ENCODE results near the gene COG5.
"Not testable (repeated sequence)": the region's sequence is repeated elsewhere in the genome, so short reads cannot be mapped to it uniquely, and the experiment has no call there.

The COG5 gene

GRCh38 chr7:107158028-107158427, 405.7 kb downstream of the COG5 start:
- Histone ChIP-seq H3K36me3 (ENCODE audit: control insufficient read depth, low read depth, low read length) (no peaks in the 10 kb centered on the region), H3K27ac (ENCODE audit: low read length) (no peak overlapping the region)

GRCh38 chr7:107157091-107157490, 406.6 kb downstream of the COG5 start:
- H3K4me3 ChIP-seq (ENCODE audit: low read length) = no peak overlapping the region
- H3K27ac ChIP-seq (ENCODE audit: low read length) = no peak overlapping the region
- no peaks in the 10 kb centered on the region for H3K36me3 ChIP-seq (ENCODE audit: control insufficient read depth, low read depth, low read length)
- no peaks in the 10 kb centered on the region for H3K4me1 ChIP-seq (ENCODE audit: control insufficient read depth, low read depth, low read length)
- no peak overlapping the region for H3K9ac ChIP-seq (ENCODE audit: low read length)
- H3K9me3 ChIP-seq (ENCODE audit: control insufficient read depth, low read depth, low read length) = no peaks in the 10 kb centered on the region
- no peaks in the 10 kb centered on the region for H3K27me3 ChIP-seq (ENCODE audit: control insufficient read depth, insufficient read depth, low read length)

More at GRCh38 chr7:107158028-107158427, 405.7 kb downstream of the COG5 start:
- H3K9me3 ChIP-seq (ENCODE audit: control insufficient read depth, low read depth, low read length) = no peaks in the 10 kb centered on the region
- H3K4me3 ChIP-seq (ENCODE audit: low read length) = no peak overlapping the region
- H3K9ac ChIP-seq (ENCODE audit: low read length) = no peak overlapping the region
- no peaks in the 10 kb centered on the region for H3K27me3 ChIP-seq (ENCODE audit: control insufficient read depth, insufficient read depth, low read length)
- no peaks in the 10 kb centered on the region for H3K4me1 ChIP-seq (ENCODE audit: control insufficient read depth, low read depth, low read length)

- not testable (repeated sequence) for H3K27me3 ChIP-seq (ENCODE audit: control insufficient read depth, insufficient read depth, low read length); H3K4me3 ChIP-seq (ENCODE audit: low read length); H3K36me3 ChIP-seq (ENCODE audit: control insufficient read depth, low read depth, low read length); H3K9ac ChIP-seq (ENCODE audit: low read length); H3K9me3 ChIP-seq (ENCODE audit: control insufficient read depth, low read depth, low read length); H3K4me1 ChIP-seq (ENCODE audit: control insufficient read depth, low read depth, low read length); H3K27ac ChIP-seq (ENCODE audit: low read length)
Measured at GRCh38 chr7:107155726-107156125, 408.0 kb downstream of the COG5 start.

GRCh38 chr7:107154826-107155225, 408.9 kb downstream of the COG5 start:
- H3K4me3 ChIP-seq (ENCODE audit: low read length) = no peak overlapping the region
- no peaks in the 10 kb centered on the region for H3K4me1 ChIP-seq (ENCODE audit: control insufficient read depth, low read depth, low read length)
- no peaks in the 10 kb centered on the region for H3K9me3 ChIP-seq (ENCODE audit: control insufficient read depth, low read depth, low read length)
- H3K9ac ChIP-seq (ENCODE audit: low read length) = no peak overlapping the region
- no peaks in the 10 kb centered on the region for H3K27me3 ChIP-seq (ENCODE audit: control insufficient read depth, insufficient read depth, low read length)
- H3K36me3 ChIP-seq (ENCODE audit: control insufficient read depth, low read depth, low read length) = no peaks in the 10 kb centered on the region
- H3K27ac ChIP-seq (ENCODE audit: low read length) = no peak overlapping the region

GRCh38 chr7:107152011-107152410, 411.7 kb downstream of the COG5 start:
- Histone ChIP-seq H3K4me1 (ENCODE audit: control insufficient read depth, low read depth, low read length) (peaks cover 7% of the 10 kb centered on the region), H3K4me3 (ENCODE audit: low read length) (no peak overlapping the region), H3K9me3 (ENCODE audit: control insufficient read depth, low read depth, low read length) (no peaks in the 10 kb centered on the region), H3K9ac (ENCODE audit: low read length) (no peak overlapping the region), H3K27ac (ENCODE audit: low read length) (no peak overlapping the region), H3K36me3 (ENCODE audit: control insufficient read depth, low read depth, low read length) (no peaks in the 10 kb centered on the region), H3K27me3 (ENCODE audit: control insufficient read depth, insufficient read depth, low read length) (no peaks in the 10 kb centered on the region)
